PC-9 (cell line): ENCODE results near the gene DDX19B. TPM values are rescaled to one million over a fixed set of nuclear protein-coding genes. Genes with fewer than 3 reads are reported as not detected.
A peak's percentile ranks its signal among the peaks of the same experiment; 100 is the strongest.
"Not testable (repeated sequence)": the region's sequence is repeated elsewhere in the genome, so short reads cannot be mapped to it uniquely, and the experiment has no call there.

ENCODE experiments used
- BruUV-seq: library from RNA; stranded (reverse); fragments of 400-500 nt; replicated peaks from 2 replicates; lab custom pipeline; 2021; lab: Mats Ljungman, UMichigan
- CTCF ChIA-PET: fragments of 300-600 bp; sonication (Branson Sonifier 250); formaldehyde crosslinking; loops from one replicate; lab custom pipeline; 2022; ENCODE audit warnings: antibody characterized with exemption; lab: Charles Lee
- POLR2A ChIA-PET: fragments of 300-600 bp; sonication (Branson Sonifier 250); formaldehyde crosslinking; loops from one replicate; lab custom pipeline; 2022; ENCODE audit warnings: antibody characterized with exemption; ENCODE audit not compliant: unreplicated experiment; lab: Charles Lee
- DNase-seq, 2 experiments: peaks; one replicate each; pipeline versions ENCODE4 v3.0.0 to v3.0.0-alpha.2; 2015 to 2022; ENCODE audit warnings: mixed read lengths in 1 of 2
- H2AFZ ChIP-seq: fragments of 200-600 bp; sonication (generic); 2 replicates; pipeline ENCODE4 v1.8.1; 2017; ENCODE audit warnings: antibody characterized with exemption
- H3F3A ChIP-seq: fragments of 200-600 bp; sonication (generic); 2 replicates; pipeline ENCODE4 v1.8.1; 2017; ENCODE audit warnings: antibody characterized with exemption, mild to moderate bottlenecking, low read depth; ENCODE audit not compliant: insufficient read depth
- H3K27ac ChIP-seq: fragments of 200-600 bp; sonication (generic); 2 replicates; pipeline ENCODE4 v1.6.1; 2016; ENCODE audit warnings: mixed run types
- H3K27me3 ChIP-seq: fragments of 200-600 bp; sonication (generic); 2 replicates; pipeline ENCODE4 v1.6.1; 2016; ENCODE audit warnings: low read depth, mixed run types; ENCODE audit not compliant: insufficient read depth
- H3K36me3 ChIP-seq: fragments of 200-600 bp; sonication (generic); 2 replicates; pipeline ENCODE4 v1.6.1; 2016; ENCODE audit warnings: low read depth, mixed run types
- H3K4me1 ChIP-seq: fragments of 200-600 bp; sonication (generic); replicated peaks from 2 replicates; pipeline ENCODE4 v1.6.1; 2016; ENCODE audit warnings: mixed run types; ENCODE audit not compliant: insufficient read depth
- H3K4me2 ChIP-seq: fragments of 200-600 bp; sonication (generic); 2 replicates; pipeline ENCODE4 v1.6.1; 2017; ENCODE audit warnings: mixed run types
- H3K4me3 ChIP-seq: fragments of 200-600 bp; sonication (generic); 2 replicates; pipeline ENCODE4 v1.6.1; 2016; ENCODE audit warnings: mixed run types
- H3K79me2 ChIP-seq: fragments of 200-600 bp; sonication (generic); 2 replicates; pipeline ENCODE4 v1.6.1; 2017; ENCODE audit warnings: low read depth, mixed run types
- H3K9me2 ChIP-seq: fragments of 200-600 bp; sonication (generic); 2 replicates; pipeline ENCODE4 v1.8.1; 2017; ENCODE audit warnings: mild to moderate bottlenecking; ENCODE audit not compliant: insufficient read depth
- H3K9me3 ChIP-seq: fragments of 200-600 bp; sonication (generic); 2 replicates; pipeline ENCODE4 v1.8.1; 2016; ENCODE audit warnings: low read depth; ENCODE audit not compliant: insufficient read depth
- H4K20me1 ChIP-seq: fragments of 200-600 bp; sonication (generic); 2 replicates; pipeline ENCODE4 v1.8.1; 2017; ENCODE audit not compliant: insufficient read depth
- CTCF ChIP-seq: fragments of 200-600 bp; sonication (generic); conservative IDR thresholded peaks from 2 replicates; pipeline ENCODE4 v1.6.1; 2017; ENCODE audit warnings: mixed run types, antibody characterized with exemption, mild to moderate bottlenecking, moderate library complexity
- EZH2 ChIP-seq: fragments of 200-600 bp; sonication (generic); IDR thresholded peaks from 2 replicates; pipeline ENCODE4 v1.8.0; 2017; ENCODE audit warnings: antibody characterized with exemption, low read depth
- intact Hi-C: fragments of 100-400 bp; cut with micrococcal nuclease; formaldehyde crosslinking; loops from one replicate; pipeline ENCODE4 v1.10.0; 2022; ENCODE audit not compliant: unreplicated experiment
- total RNA-seq: library from RNA; stranded (reverse); gene quantifications from 2 replicates; pipeline ENCODE4 v1.2.3, GENCODE V29; 2021

DDX19B gene
- total RNA-seq, 1 experiment from 2014 or later: 42.1 TPM

GRCh38 chr16:70289229-70290094, 9.5 kb upstream of the DDX19B start, which contains the start of gene AARS1:
TSS of gene AARS1 (minus strand) at chr16:70289506. CDS start at chr16:70282763, 6,743 bp downstream.
- peaks cover 15% of the 10 kb centered on the region for H3K36me3 ChIP-seq
- H3K79me2 ChIP-seq: peaks cover 47% of the 10 kb centered on the region
- H3K9me2 ChIP-seq: no peaks in the 10 kb centered on the region
- TF ChIP-seq CTCF: no peak
- no peak for TF ChIP-seq EZH2
- H3K27me3 ChIP-seq: no peaks in the 10 kb centered on the region
- intact Hi-C loops: no loop called here
- H2AFZ ChIP-seq: peak within 1 kb of the TSS; percentile 95
- H3F3A ChIP-seq: peaks cover 27% of the 10 kb centered on the region
- H3K9me3 ChIP-seq: no peaks in the 10 kb centered on the region
- H3K4me1 ChIP-seq: peaks cover 12% of the 10 kb centered on the region
- peak within 1 kb of the TSS; percentile 92 for H3K27ac ChIP-seq
- H3K4me3 ChIP-seq: peak within 1 kb of the TSS; percentile 96
- H3K4me2 ChIP-seq: peak within 1 kb of the TSS; percentile 95
- H4K20me1 ChIP-seq: peaks cover 32% of the 10 kb centered on the region
- ChIA-PET POLR2A (interaction anchor here (0.5 to 1.3 kb wide), 4 partner anchors 9 to 393 kb away, joined by 3 to 8 read pairs (median 4); no protein-coding TSS in a partner anchor), CTCF (interaction anchor here (0.6 kb wide), 2 partner anchors 25 to 1977 kb away, joined by 7 to 13 read pairs; no protein-coding TSS in a partner anchor)
- peak; percentile 97 to 98 for DNase-seq
- TSS peak; percentile 59 for BruUV-seq

- Histone ChIP-seq H3K9me3 (no peaks in the 10 kb centered on the region), H3K36me3 (no peaks in the 10 kb centered on the region), H3K4me2 (no peak overlapping the region), H4K20me1 (peaks cover 16% of the 10 kb centered on the region), H3K27ac (peak overlapping the region; percentile 92), H3F3A (peaks cover 16% of the 10 kb centered on the region), H3K4me1 (peaks cover 12% of the 10 kb centered on the region), H2AFZ (no peak overlapping the region), H3K9me2 (no peaks in the 10 kb centered on the region), H3K79me2 (peaks cover 31% of the 10 kb centered on the region), H3K4me3 (no peak overlapping the region), H3K27me3 (no peaks in the 10 kb centered on the region)
- TF ChIP-seq CTCF (no peak), EZH2 (no peak)
- POLR2A ChIA-PET: no interaction called here
- no TSS peak for BruUV-seq
- CTCF ChIA-PET: no interaction called here
- intact Hi-C loops: no loop called here
- DNase-seq: no peak
Observed at GRCh38 chr16:70290949-70291519, 8.0 kb upstream of the DDX19B start.

- H3K79me2 ChIP-seq: peaks cover 21% of the 10 kb centered on the region
- H3K4me1 ChIP-seq: peaks cover 12% of the 10 kb centered on the region
- H4K20me1 ChIP-seq, H3K4me3 ChIP-seq, H3K27me3 ChIP-seq, H3K9me3 ChIP-seq, H3K9me2 ChIP-seq, CTCF ChIA-PET, intact Hi-C loops, H3K4me2 ChIP-seq, H2AFZ ChIP-seq, H3K27ac ChIP-seq, BruUV-seq, DNase-seq, H3K36me3 ChIP-seq: not testable (repeated sequence)
- H3F3A ChIP-seq: peaks cover 15% of the 10 kb centered on the region
- POLR2A ChIA-PET: interaction anchor here (0.7 kb wide), 1 partner anchor 17 kb away, joined by 7 read pairs; no protein-coding TSS in a partner anchor
Observed at GRCh38 chr16:70292148-70292547, 6.8 kb upstream of the DDX19B start.
